ENCODE data around the gene LUC7L3.

DNA sequence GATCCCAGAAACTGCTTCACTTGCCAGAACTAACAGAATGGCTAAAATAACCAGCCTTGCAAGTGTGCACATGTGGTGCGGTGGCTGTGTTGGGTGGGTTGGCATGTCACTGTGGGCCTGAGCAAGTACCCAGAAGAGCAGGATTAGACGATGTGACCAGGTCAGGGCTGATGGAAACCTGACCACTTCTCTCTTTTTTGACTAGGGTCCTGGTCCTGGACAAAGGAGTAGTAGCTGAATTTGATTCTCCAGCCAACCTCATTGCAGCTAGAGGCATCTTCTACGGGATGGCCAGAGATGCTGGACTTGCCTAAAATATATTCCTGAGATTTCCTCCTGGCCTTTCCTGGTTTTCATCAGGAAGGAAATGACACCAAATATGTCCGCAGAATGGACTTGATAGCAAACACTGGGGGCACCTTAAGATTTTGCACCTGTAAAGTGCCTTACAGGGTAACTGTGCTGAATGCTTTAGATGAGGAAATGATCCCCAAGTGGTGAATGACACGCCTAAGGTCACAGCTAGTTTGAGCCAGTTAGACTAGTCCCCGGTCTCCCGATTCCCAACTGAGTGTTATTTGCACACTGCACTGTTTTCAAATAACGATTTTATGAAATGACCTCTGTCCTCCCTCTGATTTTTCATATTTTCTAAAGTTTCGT is 28.4 kb upstream of the LUC7L3 start:
- no peak for TF ChIP-seq CTCF (IDR thresholded peaks at IDR 0.05)
- no peak for TF ChIP-seq POLR2A (IDR thresholded peaks at IDR 0.05)

Measured in lower leg skin (tissue), 3 donors.